Right atrium auricular region (tissue), 2 donors: Measurements from ENCODE around the gene KANSL3. TPM values are rescaled to one million over a fixed set of nuclear protein-coding genes. Genes with fewer than 3 reads are reported as not detected.

Source experiments
- DNase-seq: peaks from one replicate; pipeline ENCODE4 v3.0.0-alpha.2; 2019; ENCODE audit warnings: low spot score
- H3K27ac ChIP-seq, 2 donors: fragments of 200-600 bp; sonication (generic); 1 replicate in 1 of 2; 2 replicates in 1 of 2; pipeline ENCODE4 v1.5.1; 2016 to 2019
- H3K27me3 ChIP-seq, 2 donors: fragments of 200-600 bp; sonication (generic); one replicate each; pipeline versions ENCODE4 v1.5.1 to v1.6.0; 2017 to 2019
- H3K36me3 ChIP-seq: fragments of 200-600 bp; sonication (generic); one replicate; pipeline ENCODE4 v1.5.1; 2016
- H3K4me1 ChIP-seq, 2 donors: fragments of 200-600 bp; sonication (generic); one replicate each; pipeline versions ENCODE4 v1.5.1 to v1.6.0; 2017 to 2019
- H3K4me3 ChIP-seq, 2 donors: fragments of 200-600 bp; sonication (generic); 1 replicate in 1 of 2; 2 replicates in 1 of 2; pipeline ENCODE4 v1.5.1; 2017 to 2019; ENCODE audit warnings: mild to moderate bottlenecking in 1 of 2, moderate library complexity in 1 of 2
- H3K9me3 ChIP-seq, 2 donors: fragments of 200-600 bp; sonication (generic); one replicate each; pipeline ENCODE4 v1.5.1; 2019
- CTCF ChIP-seq, 2 donors: fragments of 200-600 bp; sonication (generic); IDR thresholded peaks; one replicate each; pipeline ENCODE4 v1.5.1; 2019; ENCODE audit warnings: antibody characterized with exemption in 2 of 2
- total RNA-seq, 2 donors: library from RNA; depleted of rRNA; stranded (reverse); fragments of >200 nt; gene quantifications; one replicate each; pipeline ENCODE4 v1.1.0, GENCODE V29; 2016

KANSL3 gene
- total RNA-seq = 10 to 100 TPM; 27.3 to 29.4 TPM

- peaks cover 4 to 29% of the 10 kb centered on the region in 2 donors for H3K4me1 ChIP-seq
Observed at GRCh38 chr2:96638144-96639121, at the start of gene KANSL3. TSS of gene KANSL3 (minus strand) at chr2:96638312. CDS start at chr2:96637135, 1,177 bp downstream.

GRCh38 chr2:96687266-96687665, 49.2 kb upstream of the KANSL3 start:
- no peaks in the 10 kb centered on the region for H3K36me3 ChIP-seq
- H3K9me3 ChIP-seq = no peaks in the 10 kb centered on the region
- DNase-seq = no peak
- no peak overlapping the region for H3K27ac ChIP-seq
- H3K4me1 ChIP-seq = peaks cover 0 to 15% of the 10 kb centered on the region in 2 donors
- no peaks in the 10 kb centered on the region for H3K27me3 ChIP-seq
- H3K4me3 ChIP-seq = no peak overlapping the region
- no peak for TF ChIP-seq CTCF (IDR thresholded peaks at IDR 0.05)

More at GRCh38 chr2:96638144-96639121, at the start of gene KANSL3:
- Histone ChIP-seq H3K9me3 (no peaks in the 10 kb centered on the region), H3K27ac (peak within 1 kb of the TSS; percentile 93), H3K4me3 (peak within 1 kb of the TSS; percentile 62 to 69), H3K27me3 (no peaks in the 10 kb centered on the region), H3K36me3 (peaks cover 12% of the 10 kb centered on the region)
- no peak for TF ChIP-seq CTCF (IDR thresholded peaks at IDR 0.05)
- peak; percentile 93 for DNase-seq

- DNase-seq = no peak
- H3K27ac ChIP-seq = no peak overlapping the region
- no peak overlapping the region for H3K4me3 ChIP-seq
- H3K9me3 ChIP-seq = no peaks in the 10 kb centered on the region
- no peaks in the 10 kb centered on the region for H3K36me3 ChIP-seq
- TF ChIP-seq CTCF (IDR thresholded peaks at IDR 0.05) = no peak
- peaks cover 0 to 15% of the 10 kb centered on the region in 2 donors for H3K4me1 ChIP-seq
- no peaks in the 10 kb centered on the region for H3K27me3 ChIP-seq
Observed at GRCh38 chr2:96685577-96686459, 47.7 kb upstream of the KANSL3 start.

GRCh38 chr2:96684883-96685576, 46.9 kb upstream of the KANSL3 start:
- Histone ChIP-seq H3K36me3 (no peaks in the 10 kb centered on the region), H3K27me3 (no peaks in the 10 kb centered on the region), H3K9me3 (no peaks in the 10 kb centered on the region), H3K4me3 (no peak overlapping the region), H3K27ac (no peak overlapping the region), H3K4me1 (peaks cover 0 to 15% of the 10 kb centered on the region in 2 donors)
- no peak for DNase-seq
- TF ChIP-seq CTCF (IDR thresholded peaks at IDR 0.05) = no peak
